SHP77 (cell line): ENCODE results near the gene UST.
"Not testable (repeated sequence)": the region's sequence is repeated elsewhere in the genome, so short reads cannot be mapped to it uniquely, and the experiment has no call there.

Source experiments
- DNase-seq, 2 experiments: peaks; one replicate each; lab custom pipeline; 2025; lab: John Stamatoyannopoulos, UW

UST gene

GRCh38 chr6:148947621-148948444 lies 201.0 kb downstream of the UST start:
- peak; percentile 57 to 59 for DNase-seq

- DNase-seq, result no peak
These were observed 204.8 kb downstream of the UST start for GRCh38 chr6:148951662-148952061.

GRCh38 chr6:148952147-148953035 lies 205.6 kb downstream of the UST start:
- no peak for DNase-seq

- no peak for DNase-seq
These were observed 207.6 kb downstream of the UST start for GRCh38 chr6:148954461-148954860.

GRCh38 chr6:148954934-148955333 lies 208.1 kb downstream of the UST start:
- DNase-seq, result no peak

- DNase-seq, result no peak
These were observed 208.6 kb downstream of the UST start for GRCh38 chr6:148955441-148955840.

GRCh38 chr6:148956163-148956562 lies 209.3 kb downstream of the UST start:
- not testable (repeated sequence) for DNase-seq

GRCh38 chr6:148957752-148958151 lies 210.9 kb downstream of the UST start:
- DNase-seq, result no peak

GRCh38 chr6:148959008-148959407 lies 212.2 kb downstream of the UST start:
- DNase-seq, result no peak

- DNase-seq, result no peak
These were observed 212.7 kb downstream of the UST start for GRCh38 chr6:148959501-148959900.

- DNase-seq, result no peak
These were observed 216.2 kb downstream of the UST start for GRCh38 chr6:148962854-148963515.

- no peak for DNase-seq
These were observed 216.9 kb downstream of the UST start for GRCh38 chr6:148963738-148964137.

GRCh38 chr6:148964467-148964866 lies 217.6 kb downstream of the UST start:
- no peak for DNase-seq

GRCh38 chr6:148965287-148965686 lies 218.5 kb downstream of the UST start:
- no peak for DNase-seq

- no peak for DNase-seq
These were observed 220.2 kb downstream of the UST start for GRCh38 chr6:148967011-148967520.

- no peak for DNase-seq
These were observed 220.7 kb downstream of the UST start for GRCh38 chr6:148967541-148967956.

- no peak for DNase-seq
These were observed 222.2 kb downstream of the UST start for GRCh38 chr6:148968771-148969602.

- DNase-seq, result no peak
These were observed 222.8 kb downstream of the UST start for GRCh38 chr6:148969603-148970061.

GRCh38 chr6:148971031-148971927 lies 224.4 kb downstream of the UST start:
- DNase-seq, result no peak

- peak; percentile 79 to 89 for DNase-seq
These were observed 225.7 kb downstream of the UST start for GRCh38 chr6:148972481-148972880.
